ENCODE results near the gene EFCAB7.

DNA sequence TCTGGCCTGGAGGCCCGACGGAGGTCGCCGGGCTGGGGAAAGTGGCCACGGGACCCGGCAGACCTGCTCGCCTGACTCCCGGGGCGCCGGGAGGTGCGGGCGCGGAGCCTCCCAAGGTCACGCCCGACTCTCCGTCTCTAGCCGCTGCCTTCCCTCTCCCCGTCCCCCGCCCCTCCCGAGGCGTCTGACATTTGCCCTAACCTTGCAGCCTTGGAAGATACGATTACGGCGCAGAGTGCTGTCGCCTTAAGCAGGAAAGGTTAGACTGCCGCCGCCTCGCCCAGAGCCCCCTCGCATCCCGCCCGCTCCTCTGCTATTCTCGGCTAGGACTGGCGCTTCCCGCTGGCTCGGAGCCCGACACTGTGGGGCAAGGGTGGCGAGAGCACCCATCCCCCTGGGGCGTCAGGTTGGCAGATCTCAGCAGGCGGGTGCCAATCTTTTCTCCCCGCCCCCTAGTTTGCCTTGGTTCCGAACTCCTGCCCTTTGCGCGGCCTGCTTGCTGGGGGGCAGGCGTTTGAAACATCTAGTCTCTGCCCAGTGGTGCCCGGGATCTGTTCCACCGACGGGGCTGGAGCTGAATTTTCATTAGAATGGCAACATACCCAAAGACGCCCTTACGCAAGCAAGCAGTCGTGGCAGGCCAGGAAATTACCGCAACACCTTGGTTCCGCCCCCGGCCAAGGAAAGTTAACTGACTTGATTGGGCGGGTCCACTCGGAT is 70.7 kb downstream of the EFCAB7 start:
- TF ChIP-seq, protein P1, sequence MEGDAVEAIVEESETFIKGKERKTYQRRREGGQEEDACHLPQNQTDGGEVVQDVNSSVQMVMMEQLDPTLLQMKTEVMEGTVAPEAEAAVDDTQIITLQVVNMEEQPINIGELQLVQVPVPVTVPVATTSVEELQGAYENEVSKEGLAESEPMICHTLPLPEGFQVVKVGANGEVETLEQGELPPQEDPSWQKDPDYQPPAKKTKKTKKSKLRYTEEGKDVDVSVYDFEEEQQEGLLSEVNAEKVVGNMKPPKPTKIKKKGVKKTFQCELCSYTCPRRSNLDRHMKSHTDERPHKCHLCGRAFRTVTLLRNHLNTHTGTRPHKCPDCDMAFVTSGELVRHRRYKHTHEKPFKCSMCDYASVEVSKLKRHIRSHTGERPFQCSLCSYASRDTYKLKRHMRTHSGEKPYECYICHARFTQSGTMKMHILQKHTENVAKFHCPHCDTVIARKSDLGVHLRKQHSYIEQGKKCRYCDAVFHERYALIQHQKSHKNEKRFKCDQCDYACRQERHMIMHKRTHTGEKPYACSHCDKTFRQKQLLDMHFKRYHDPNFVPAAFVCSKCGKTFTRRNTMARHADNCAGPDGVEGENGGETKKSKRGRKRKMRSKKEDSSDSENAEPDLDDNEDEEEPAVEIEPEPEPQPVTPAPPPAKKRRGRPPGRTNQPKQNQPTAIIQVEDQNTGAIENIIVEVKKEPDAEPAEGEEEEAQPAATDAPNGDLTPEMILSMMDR (IDR thresholded peaks at IDR 0.05) = peak in 1 of 4 experiments; percentile 6
- peak; percentile 40 for TF ChIP-seq POLR2AphosphoS5 (IDR thresholded peaks at IDR 0.05)
